ENCODE measurements around the gene SH2D7.

SH2D7 gene

GRCh38 chr15:78098131-78098755, 5.9 kb downstream of the SH2D7 start:
- H3K9me3 ChIP-seq, result no peaks in the 10 kb centered on the region
- no peaks in the 10 kb centered on the region for H3K36me3 ChIP-seq (replicated peaks)
- in situ Hi-C loops (cut with MboI; ENCODE audit: low sequenced_read_pairs), result no loop called here
- no peaks in the 10 kb centered on the region for H3K27me3 ChIP-seq (ENCODE audit: low read depth)
- H3K4me1 ChIP-seq, result no peaks in the 10 kb centered on the region
- DNase-seq (ENCODE audit: low spot score in 2 of 2), result no peak
- H3K4me3 ChIP-seq, result no peak overlapping the region

- Histone ChIP-seq H3K36me3 (replicated peaks) (no peaks in the 10 kb centered on the region), H3K27me3 (ENCODE audit: low read depth) (no peaks in the 10 kb centered on the region), H3K4me1 (no peaks in the 10 kb centered on the region), H3K4me3 (no peak overlapping the region), H3K9me3 (no peaks in the 10 kb centered on the region)
- in situ Hi-C loops (cut with MboI; ENCODE audit: low sequenced_read_pairs), result no loop called here
- no peak for DNase-seq (ENCODE audit: low spot score in 2 of 2)
These were observed 8.5 kb downstream of the SH2D7 start for GRCh38 chr15:78100886-78101285.

GRCh38 chr15:78101423-78102105, 9.2 kb downstream of the SH2D7 start:
- Histone ChIP-seq H3K27me3 (ENCODE audit: low read depth) (no peaks in the 10 kb centered on the region), H3K9me3 (no peaks in the 10 kb centered on the region), H3K36me3 (replicated peaks) (no peaks in the 10 kb centered on the region), H3K4me1 (no peaks in the 10 kb centered on the region), H3K4me3 (no peak overlapping the region)
- no peak for DNase-seq (ENCODE audit: low spot score in 2 of 2)
- in situ Hi-C loops (cut with MboI; ENCODE audit: low sequenced_read_pairs), result no loop called here

- in situ Hi-C loops (cut with MboI; ENCODE audit: low sequenced_read_pairs), result no loop called here
- no peaks in the 10 kb centered on the region for H3K4me1 ChIP-seq
These were observed 9.8 kb downstream of the SH2D7 start for GRCh38 chr15:78102211-78102610.

GRCh38 chr15:78102741-78103140, 10.4 kb downstream of the SH2D7 start:
- in situ Hi-C loops (cut with MboI; ENCODE audit: low sequenced_read_pairs), result no loop called here
- no peaks in the 10 kb centered on the region for H3K27me3 ChIP-seq (ENCODE audit: low read depth)

More at GRCh38 chr15:78102211-78102610, 9.8 kb downstream of the SH2D7 start:
- Histone ChIP-seq H3K4me3 (no peak overlapping the region), H3K36me3 (replicated peaks) (no peaks in the 10 kb centered on the region), H3K27me3 (ENCODE audit: low read depth) (no peaks in the 10 kb centered on the region), H3K9me3 (no peaks in the 10 kb centered on the region)
- no peak for DNase-seq (ENCODE audit: low spot score in 2 of 2)

GRCh38 chr15:78103406-78104118, 11.2 kb downstream of the SH2D7 start:
- H3K4me3 ChIP-seq, result no peak overlapping the region
- H3K9me3 ChIP-seq, result no peaks in the 10 kb centered on the region
- DNase-seq (ENCODE audit: low spot score in 2 of 2), result no peak
- H3K36me3 ChIP-seq (replicated peaks), result no peaks in the 10 kb centered on the region; the same call in 1 of the 2 replicates
- no peaks in the 10 kb centered on the region for H3K27me3 ChIP-seq (ENCODE audit: low read depth)
- in situ Hi-C loops (cut with MboI; ENCODE audit: low sequenced_read_pairs), result no loop called here
- H3K4me1 ChIP-seq, result no peaks in the 10 kb centered on the region

More at GRCh38 chr15:78102741-78103140, 10.4 kb downstream of the SH2D7 start:
- no peaks in the 10 kb centered on the region; the same call in 1 of the 2 replicates for H3K36me3 ChIP-seq (replicated peaks)
- H3K4me1 ChIP-seq, result no peaks in the 10 kb centered on the region
- H3K4me3 ChIP-seq, result no peak overlapping the region
- H3K9me3 ChIP-seq, result no peaks in the 10 kb centered on the region
- no peak for DNase-seq (ENCODE audit: low spot score in 2 of 2)

GRCh38 chr15:78104119-78104479, 11.7 kb downstream of the SH2D7 start:
- in situ Hi-C loops (cut with MboI; ENCODE audit: low sequenced_read_pairs), result no loop called here
- H3K36me3 ChIP-seq (replicated peaks), result no peaks in the 10 kb centered on the region; the same call in 1 of the 2 replicates
- DNase-seq (ENCODE audit: low spot score in 2 of 2), result no peak
- H3K4me3 ChIP-seq, result no peak overlapping the region
- H3K4me1 ChIP-seq, result no peaks in the 10 kb centered on the region
- no peaks in the 10 kb centered on the region for H3K9me3 ChIP-seq
- no peaks in the 10 kb centered on the region for H3K27me3 ChIP-seq (ENCODE audit: low read depth)

GRCh38 chr15:78104566-78105475, 12.5 kb downstream of the SH2D7 start:
- Histone ChIP-seq H3K9me3 (no peaks in the 10 kb centered on the region), H3K4me3 (no peak overlapping the region), H3K27me3 (ENCODE audit: low read depth) (no peaks in the 10 kb centered on the region), H3K4me1 (no peaks in the 10 kb centered on the region), H3K36me3 (replicated peaks) (no peaks in the 10 kb centered on the region; the same call in 1 of the 2 replicates)
- no peak for DNase-seq (ENCODE audit: low spot score in 2 of 2)
- in situ Hi-C loops (cut with MboI; ENCODE audit: low sequenced_read_pairs), result loop anchor here (5.0 kb wide), 2 partner anchors 98 to 148 kb away; no protein-coding TSS in a partner anchor

GRCh38 chr15:78105476-78106241, 13.3 kb downstream of the SH2D7 start:
- H3K36me3 ChIP-seq (replicated peaks), result no peaks in the 10 kb centered on the region; the same call in 1 of the 2 replicates
- in situ Hi-C loops (cut with MboI; ENCODE audit: low sequenced_read_pairs), result loop anchor here (5.0 kb wide), 2 partner anchors 98 to 148 kb away; no protein-coding TSS in a partner anchor
- no peak for DNase-seq (ENCODE audit: low spot score in 2 of 2)

GRCh38 chr15:78107471-78107870, 15.1 kb downstream of the SH2D7 start:
- H3K4me1 ChIP-seq, result no peaks in the 10 kb centered on the region
- H3K27me3 ChIP-seq (ENCODE audit: low read depth), result no peaks in the 10 kb centered on the region
- no peak overlapping the region for H3K4me3 ChIP-seq
- in situ Hi-C loops (cut with MboI; ENCODE audit: low sequenced_read_pairs), result loop anchor here (5.0 kb wide), 2 partner anchors 100 to 150 kb away; no protein-coding TSS in a partner anchor
- H3K36me3 ChIP-seq (replicated peaks), result no peaks in the 10 kb centered on the region; the same call in 1 of the 2 replicates
- no peaks in the 10 kb centered on the region for H3K9me3 ChIP-seq
- DNase-seq (ENCODE audit: low spot score in 2 of 2), result no peak

More at GRCh38 chr15:78105476-78106241, 13.3 kb downstream of the SH2D7 start:
- Histone ChIP-seq H3K27me3 (ENCODE audit: low read depth) (no peaks in the 10 kb centered on the region), H3K9me3 (no peaks in the 10 kb centered on the region), H3K4me1 (no peaks in the 10 kb centered on the region), H3K4me3 (no peak overlapping the region)

- DNase-seq (ENCODE audit: low spot score in 2 of 2), result peak; percentile 85 to 93
- no peaks in the 10 kb centered on the region; the same call in 1 of the 2 replicates for H3K36me3 ChIP-seq (replicated peaks)
- H3K27me3 ChIP-seq (ENCODE audit: low read depth), result no peaks in the 10 kb centered on the region
- no peaks in the 10 kb centered on the region for H3K9me3 ChIP-seq
- in situ Hi-C loops (cut with MboI; ENCODE audit: low sequenced_read_pairs), result loop anchor here (5.0 kb wide), 2 partner anchors 101 to 151 kb away; no protein-coding TSS in a partner anchor
- H3K4me3 ChIP-seq, result no peak overlapping the region
- H3K4me1 ChIP-seq, result peaks cover under 1% of the 10 kb centered on the region
These were observed 16.1 kb downstream of the SH2D7 start for GRCh38 chr15:78108300-78109084.

GRCh38 chr15:78109156-78109555, 16.8 kb downstream of the SH2D7 start:
- Histone ChIP-seq H3K36me3 (replicated peaks) (no peaks in the 10 kb centered on the region; the same call in 1 of the 2 replicates), H3K9me3 (no peaks in the 10 kb centered on the region), H3K4me3 (no peak overlapping the region), H3K27me3 (ENCODE audit: low read depth) (no peaks in the 10 kb centered on the region), H3K4me1 (peaks cover 4% of the 10 kb centered on the region)
- DNase-seq (ENCODE audit: low spot score in 2 of 2), result no peak
- in situ Hi-C loops (cut with MboI; ENCODE audit: low sequenced_read_pairs), result loop anchor here (5.0 kb wide), 2 partner anchors 102 to 152 kb away; no protein-coding TSS in a partner anchor

Measured in HAP-1 (cell line).